HG03060 (cell line): Measurements from ENCODE around the gene ZNRF4.

Source experiments
- ATAC-seq: cut with Tn5 transposase; IDR thresholded peaks from one replicate; pipeline ENCODE4 v1.9.1; 2021; ENCODE audit warnings: low read depth, moderate number of reproducible peaks; ENCODE audit not compliant: unreplicated experiment

Gene ZNRF4

DNA sequence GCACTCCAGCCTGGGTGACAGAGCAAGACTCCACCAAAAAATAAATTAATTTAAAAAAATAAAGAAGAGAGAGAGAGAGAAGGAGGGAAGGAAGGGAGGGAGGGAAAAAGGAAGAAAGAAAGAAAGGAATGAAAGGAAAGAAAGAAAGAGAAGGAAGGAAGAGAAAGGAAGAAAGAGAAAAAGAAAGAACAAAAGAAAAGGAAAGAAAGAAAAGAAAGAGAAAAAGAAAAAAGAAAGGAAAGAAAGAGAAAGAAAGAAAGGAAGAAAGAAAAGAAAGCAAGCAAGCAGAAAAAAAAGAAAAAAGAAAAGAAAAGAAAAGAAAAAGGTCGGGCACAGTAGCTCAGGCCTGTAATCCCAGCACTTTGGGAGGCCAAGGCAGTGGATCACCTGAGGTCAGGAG, 14.9 kb upstream of the ZNRF4 start:
- ATAC-seq, result no peak

DNA sequence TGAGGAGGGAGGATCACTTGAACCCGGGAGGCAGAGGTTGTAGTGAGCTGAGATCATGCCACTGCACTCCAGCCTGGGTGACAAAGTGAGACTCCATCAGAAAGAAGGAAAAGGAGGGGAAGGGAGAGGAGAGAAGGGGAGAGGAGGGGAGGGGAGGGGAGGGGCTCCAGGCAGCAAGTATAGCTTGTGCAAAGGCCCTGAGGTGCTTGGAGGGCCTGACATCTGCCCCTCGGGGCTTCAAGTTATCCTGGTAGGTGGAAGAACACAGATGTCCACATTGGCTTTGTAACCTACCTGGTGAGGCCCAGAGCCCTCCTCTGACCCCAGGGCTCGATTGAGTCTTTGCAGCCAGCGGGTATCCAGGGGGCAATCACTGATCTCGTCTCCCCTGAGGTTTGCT, 11.5 kb upstream of the ZNRF4 start:
- no peak for ATAC-seq

- no peak for ATAC-seq
These were observed 10.8 kb upstream of the ZNRF4 start for GRCh38 chr19:5444431-5444830.

DNA sequence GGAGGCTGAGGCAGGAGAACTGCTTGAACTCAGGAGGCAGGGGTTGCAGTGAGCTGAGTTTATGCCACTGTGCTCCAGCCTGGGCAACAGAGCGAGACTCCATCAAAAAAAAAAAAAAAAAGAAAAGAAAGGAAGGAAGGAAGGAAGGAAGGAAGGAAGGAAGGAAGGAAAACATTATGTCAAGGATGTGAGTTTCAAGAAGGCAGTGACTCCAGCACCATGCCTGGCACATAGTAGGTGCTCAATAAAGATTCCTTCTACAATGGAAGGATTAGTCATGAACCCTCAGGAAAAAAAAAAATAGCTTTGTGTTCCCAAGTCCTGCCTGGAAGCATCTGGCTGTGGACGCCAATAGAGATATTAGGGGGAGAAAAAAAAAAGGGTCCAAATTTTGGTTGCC, 10.1 kb upstream of the ZNRF4 start:
- ATAC-seq, result no peak

GRCh38 chr19:5445561-5446055, 9.6 kb upstream of the ZNRF4 start:
- ATAC-seq, result no peak

DNA sequence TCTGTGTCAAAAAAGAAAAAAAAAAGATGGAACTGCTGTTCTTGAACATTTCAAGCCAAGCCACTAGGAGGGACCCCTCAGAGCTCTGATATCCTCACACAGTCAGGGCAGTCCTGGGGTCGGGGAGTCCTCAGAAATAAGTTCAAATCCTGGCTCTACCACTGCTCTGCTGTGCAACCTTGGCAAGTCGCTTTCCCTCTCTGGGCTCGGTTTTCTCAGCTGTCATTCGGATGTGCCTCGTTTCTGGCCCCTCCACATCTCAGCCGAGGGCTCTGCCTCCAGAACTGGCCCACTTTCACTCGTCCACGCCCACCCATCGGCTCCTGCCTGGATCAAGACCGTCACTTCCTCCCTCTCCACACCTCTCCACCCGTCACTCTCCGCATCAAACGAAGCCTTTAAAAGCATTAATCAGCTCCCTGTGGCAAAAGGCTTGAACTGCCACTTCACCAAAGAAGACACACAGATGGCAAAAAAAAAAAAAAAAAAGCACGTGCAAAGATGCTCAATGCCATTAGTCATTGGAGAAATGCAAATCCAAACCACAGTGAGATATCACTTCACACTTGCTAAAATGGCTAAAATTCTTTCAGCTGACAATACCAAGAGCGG, 7.4 kb upstream of the ZNRF4 start:
- ATAC-seq, result no peak

DNA sequence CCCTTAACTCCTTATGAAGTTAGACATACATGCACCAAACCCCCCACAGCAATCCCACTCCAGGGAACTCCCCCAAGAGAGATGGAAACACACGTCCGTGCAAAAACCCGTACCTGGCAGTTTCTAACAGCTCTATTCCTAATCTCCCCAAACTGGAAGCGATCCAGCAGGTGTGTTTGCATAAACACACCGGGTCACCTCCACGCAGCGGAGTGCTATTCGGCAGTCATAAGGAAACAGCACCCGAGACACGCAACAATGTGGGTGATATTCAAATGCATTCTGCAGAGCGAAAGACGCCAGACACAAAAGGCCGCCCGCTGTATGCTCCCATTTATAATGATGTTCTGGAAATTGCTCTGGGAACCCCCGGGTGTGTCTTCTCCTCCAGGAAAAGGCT, 6.8 kb upstream of the ZNRF4 start:
- no peak for ATAC-seq

DNA sequence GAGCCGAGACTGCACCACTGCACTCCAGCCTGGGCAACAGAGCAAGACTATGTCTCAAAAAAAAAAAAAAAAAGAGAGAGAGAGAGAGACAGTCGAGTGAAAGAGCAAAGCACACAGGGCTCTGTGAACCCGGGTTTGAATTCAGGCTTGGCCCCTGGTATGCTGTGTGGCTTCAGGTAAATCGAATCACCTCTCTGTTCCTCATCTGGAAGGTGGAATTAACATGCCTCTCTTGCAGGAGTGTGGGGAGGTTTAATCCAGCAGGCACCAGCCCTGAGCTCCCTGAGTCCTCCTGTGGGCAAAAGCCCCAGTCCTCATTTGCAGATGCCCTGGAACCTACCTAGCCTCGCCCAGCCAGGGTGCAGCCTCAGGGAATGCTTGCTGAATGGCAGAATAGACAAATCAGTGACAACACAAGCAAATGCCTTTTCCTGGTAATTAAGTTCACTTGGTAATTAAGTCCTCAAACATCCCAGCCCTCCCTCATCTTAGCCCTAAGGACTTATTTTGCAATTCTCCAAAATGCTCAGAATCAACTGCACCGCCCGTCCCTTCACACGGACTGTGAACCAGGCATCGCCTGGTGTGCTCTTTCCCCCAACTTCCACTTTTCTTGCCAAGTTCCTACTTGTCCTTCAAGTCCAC, 4.6 kb upstream of the ZNRF4 start:
- no peak for ATAC-seq

GRCh38 chr19:5451494-5451893, 3.7 kb upstream of the ZNRF4 start:
- ATAC-seq, result no peak

GRCh38 chr19:5452594-5453565, 2.3 kb upstream of the ZNRF4 start:
- ATAC-seq, result no peak

DNA sequence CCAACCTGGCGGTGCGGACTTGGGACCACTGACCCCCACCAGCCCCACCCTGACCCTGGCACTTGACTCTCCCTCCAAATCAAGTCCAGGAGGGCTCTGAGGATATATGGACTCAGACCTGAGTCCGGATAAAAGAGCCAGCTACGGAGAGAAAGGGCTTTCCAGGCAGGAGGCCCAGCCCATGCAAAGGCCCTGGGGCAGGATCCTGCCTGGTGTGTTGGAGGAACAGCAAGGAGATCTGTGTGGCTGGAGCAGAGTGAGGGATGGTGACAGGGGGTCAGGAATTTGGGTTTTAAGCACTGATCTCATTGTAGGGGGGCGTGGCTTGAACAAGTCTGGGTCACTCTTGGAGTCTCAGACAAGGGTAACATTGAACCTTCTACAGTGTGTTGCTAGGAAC, 474 bp upstream of the ZNRF4 start:
- ATAC-seq, result no peak

GRCh38 chr19:5456130-5456840, 1.1 kb downstream of the ZNRF4 start:
- ATAC-seq, result no peak

DNA sequence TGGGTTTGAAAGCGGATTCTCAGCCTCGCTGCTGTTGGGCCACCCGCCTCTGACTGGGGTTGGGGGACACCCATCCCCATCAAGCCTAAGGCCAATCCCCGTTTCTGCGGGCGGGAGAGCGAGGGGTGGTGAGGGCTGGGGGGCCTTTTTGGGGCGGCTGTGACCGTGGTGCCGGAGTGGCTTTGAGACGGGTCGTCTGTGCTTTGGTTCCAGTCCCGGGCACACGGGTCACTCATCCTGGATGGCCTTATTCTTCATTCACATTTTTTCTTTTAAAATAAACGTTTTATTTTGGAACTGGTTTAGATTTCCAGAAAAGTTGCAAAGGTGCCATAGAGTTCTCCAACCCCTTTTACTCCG, 1.6 kb downstream of the ZNRF4 start:
- ATAC-seq, result no peak

DNA sequence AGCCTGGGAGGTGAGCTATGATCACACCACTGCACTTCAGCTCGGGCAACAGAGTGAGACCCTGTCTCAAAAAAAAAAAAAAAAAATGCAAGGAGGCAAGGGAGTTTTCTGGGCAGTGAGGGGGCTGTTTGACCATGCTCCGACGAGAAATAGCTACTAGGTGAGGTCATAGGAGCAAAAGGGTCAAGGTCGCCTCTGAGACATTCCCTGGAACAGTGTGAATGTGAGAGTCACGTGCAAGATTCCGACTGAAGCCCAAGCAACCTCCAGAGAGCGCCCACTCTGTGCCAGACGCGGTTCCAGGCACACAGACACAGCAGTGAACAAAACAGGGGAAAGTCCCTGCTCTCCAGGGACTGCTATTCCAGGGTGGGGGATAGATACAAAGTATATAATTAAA, 2.5 kb downstream of the ZNRF4 start:
- ATAC-seq, result no peak

DNA sequence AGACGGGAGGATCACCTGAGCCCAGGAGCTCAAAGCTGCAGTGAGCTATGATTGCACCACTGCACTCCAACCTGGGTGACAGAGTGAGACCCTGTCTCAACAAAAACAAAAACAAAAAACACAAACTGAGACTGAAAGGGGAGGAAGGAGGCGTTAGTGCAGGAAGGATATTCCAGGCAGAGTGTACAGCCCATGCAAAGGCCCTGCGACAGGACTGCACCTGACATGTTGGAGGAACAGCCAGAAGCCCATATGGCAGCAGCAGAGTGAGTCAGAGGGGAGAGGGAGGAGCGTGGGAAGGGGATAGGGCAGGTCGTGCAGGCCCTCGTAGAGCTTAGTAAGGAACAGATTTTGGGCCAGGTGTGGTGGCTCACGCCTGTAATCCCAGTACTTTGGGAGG, 3.2 kb downstream of the ZNRF4 start:
- no peak for ATAC-seq

DNA sequence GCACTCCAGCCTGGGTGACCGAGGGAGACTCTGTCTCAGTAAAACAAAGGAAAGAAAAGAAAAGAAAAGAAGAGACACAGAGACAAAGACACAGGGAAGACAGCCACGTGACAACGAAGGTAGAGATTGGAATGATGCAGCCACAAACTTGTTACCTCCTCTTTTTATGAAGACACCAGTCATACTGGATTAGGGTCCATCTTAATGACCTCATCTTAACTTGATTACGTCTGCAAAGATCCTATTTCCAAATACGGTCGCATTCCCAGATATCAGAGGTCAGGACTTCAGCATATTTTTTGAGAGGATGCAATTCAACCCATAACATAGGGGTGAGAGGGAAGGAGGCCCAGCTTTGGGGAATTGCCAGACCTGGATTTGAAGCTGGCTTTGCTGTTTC, 4.1 kb downstream of the ZNRF4 start:
- ATAC-seq, result no peak

- no peak for ATAC-seq
These were observed 5.5 kb downstream of the ZNRF4 start for GRCh38 chr19:5460748-5461147.

DNA sequence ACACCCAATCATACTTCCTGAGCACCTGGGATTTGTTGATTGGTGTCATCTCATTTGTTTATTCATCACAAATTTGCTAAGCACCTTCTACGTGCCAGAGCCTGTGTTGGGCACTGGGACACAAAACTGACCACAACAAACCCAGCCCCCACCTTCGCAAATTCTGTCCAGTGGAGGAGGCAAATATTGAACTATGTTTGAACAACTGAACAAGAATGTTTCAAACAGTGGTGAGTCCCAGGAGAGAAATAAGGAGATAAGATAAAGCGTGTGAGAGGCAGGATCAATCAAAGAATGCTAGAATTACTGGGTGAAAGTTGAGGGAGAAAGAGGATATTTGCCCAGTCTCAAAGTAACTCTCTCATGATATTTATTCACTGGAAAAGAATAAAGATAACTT, 8.7 kb downstream of the ZNRF4 start:
- no peak for ATAC-seq

DNA sequence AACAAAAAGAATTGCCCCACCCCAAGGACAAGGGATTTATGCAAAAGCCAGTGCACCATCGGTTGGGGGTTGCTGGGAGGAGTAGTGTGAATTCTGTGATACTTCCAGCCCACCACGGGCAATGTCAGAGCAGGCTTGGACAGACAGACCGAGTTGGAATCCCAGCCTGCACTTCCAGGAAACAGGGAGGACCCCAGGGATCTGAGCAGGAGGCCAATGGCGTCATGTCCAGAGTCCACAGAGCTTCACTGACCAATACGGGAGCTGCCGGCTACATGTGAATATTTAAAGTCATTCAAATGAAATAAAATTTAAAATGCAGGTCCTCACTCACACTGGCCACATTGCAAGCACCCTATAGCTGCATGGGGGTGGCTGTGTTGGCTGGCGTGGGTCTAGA, 10.9 kb downstream of the ZNRF4 start:
- no peak for ATAC-seq

DNA sequence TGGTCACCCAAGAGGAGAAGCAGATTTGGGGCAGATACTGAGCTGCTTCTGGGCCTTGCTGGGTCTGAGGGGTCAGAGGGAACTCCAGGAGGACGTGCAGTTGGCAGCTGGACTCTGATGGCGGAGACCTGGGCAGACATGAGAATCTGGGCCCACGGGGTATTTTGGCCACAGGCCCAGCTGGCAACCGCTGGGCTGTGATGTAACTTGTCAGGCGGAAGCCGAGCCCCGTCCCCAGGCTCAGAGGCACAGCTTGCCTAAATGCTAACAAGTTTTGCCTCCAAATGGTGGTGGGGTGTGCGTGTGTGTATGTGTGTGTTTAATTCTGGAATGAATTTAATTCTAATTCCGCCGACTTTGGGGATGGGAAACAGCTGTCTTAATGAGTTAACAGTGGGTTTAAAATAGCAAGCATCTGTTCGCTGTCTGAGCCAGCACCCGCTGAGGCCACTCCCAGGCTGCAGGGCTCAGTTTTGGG, 11.6 kb downstream of the ZNRF4 start:
- ATAC-seq, result no peak

- ATAC-seq, result no peak
These were observed 15.1 kb downstream of the ZNRF4 start for GRCh38 chr19:5470264-5470671.
